WTC11 (cell line): ENCODE measurements around the gene REPS2. TPM values are rescaled to one million over a fixed set of nuclear protein-coding genes. Genes with fewer than 3 reads are reported as not detected.

Source experiments
- ATAC-seq: fragments of 200-7000 bp; cut with Tn5 transposase; 2 replicates; pipeline ENCODE4 v1.10.0; 2021; ENCODE audit warnings: mild to moderate bottlenecking, moderate library complexity
- CTCF ChIA-PET: fragments of 300-600 bp; sonication (Branson Sonifier 250); formaldehyde crosslinking; loops from one replicate; lab custom pipeline; 2021; ENCODE audit warnings: antibody characterized with exemption; lab: Charles Lee
- POLR2A ChIA-PET: fragments of 350-600 bp; sonication (Branson Sonifier 250); formaldehyde crosslinking; loops from one replicate; lab custom pipeline; 2021; ENCODE audit warnings: antibody characterized with exemption; lab: Charles Lee
- DNase-seq: peaks from one replicate; pipeline ENCODE4 v3.0.0; 2021; ENCODE audit warnings: low spot score
- H3K27ac Mint-ChIP-seq: 2 replicates; pipeline ENCODE4 v1.8.0; 2021; ENCODE audit warnings: mixed read lengths
- H3K27me3 Mint-ChIP-seq: 2 replicates; pipeline ENCODE4 v1.8.0; 2021; ENCODE audit warnings: low read depth, mild to moderate bottlenecking, moderate library complexity, mixed read lengths
- H3K36me3 Mint-ChIP-seq: 2 replicates; pipeline ENCODE4 v1.8.0; 2021; ENCODE audit warnings: mixed read lengths
- H3K4me1 Mint-ChIP-seq: 2 replicates; pipeline ENCODE4 v1.8.0; 2022; ENCODE audit warnings: mixed read lengths
- H3K4me3 Mint-ChIP-seq: 2 replicates; pipeline ENCODE4 v1.8.0; 2021; ENCODE audit warnings: mild to moderate bottlenecking, moderate library complexity, mixed read lengths
- H3K9me3 Mint-ChIP-seq: 2 replicates; pipeline ENCODE4 v1.8.0; 2021; ENCODE audit warnings: mixed read lengths
- EMX1 ChIP-seq: fragments of 250-450 bp; sonication (Bioruptor Pico); IDR thresholded peaks from 2 replicates; pipeline ENCODE4 v1.8.0; 2021; ENCODE audit warnings: mild to moderate bottlenecking
- FOXJ3 ChIP-seq: sonication (generic); formaldehyde crosslinking; IDR thresholded peaks from 2 replicates; pipeline ENCODE4 v1.9.0; 2021; ENCODE audit warnings: missing genetic modification reagents, mild to moderate bottlenecking, borderline replicate concordance
- GTF2I ChIP-seq: fragments of 250-450 bp; sonication (Bioruptor Pico); conservative IDR thresholded peaks from 2 replicates; pipeline ENCODE4 v1.4.0; 2021; ENCODE audit warnings: mild to moderate bottlenecking
- JAZF1 ChIP-seq: fragments of 250-450 bp; sonication (Bioruptor Pico); IDR thresholded peaks from 2 replicates; pipeline ENCODE4 v1.9.0; 2021; ENCODE audit warnings: moderate library complexity, mild to moderate bottlenecking, inconsistent platforms
- JUN ChIP-seq: sonication (generic); formaldehyde crosslinking; IDR thresholded peaks from 2 replicates; pipeline ENCODE4 v1.8.0; 2023; ENCODE audit warnings: mild to moderate bottlenecking, missing genetic modification reagents
- KAT7 ChIP-seq: sonication (generic); formaldehyde crosslinking; IDR thresholded peaks from 2 replicates; pipeline ENCODE4 v1.8.1; 2023; ENCODE audit warnings: missing genetic modification reagents, mild to moderate bottlenecking, borderline replicate concordance
- NFATC4 ChIP-seq: fragments of 250-450 bp; sonication (Bioruptor Pico); IDR thresholded peaks from 2 replicates; pipeline ENCODE4 v1.9.0; 2021; ENCODE audit warnings: mild to moderate bottlenecking
- NFE2L1 ChIP-seq: sonication (generic); formaldehyde crosslinking; IDR thresholded peaks from 2 replicates; pipeline ENCODE4 v1.8.1; 2023; ENCODE audit warnings: missing genetic modification reagents
- SMAD3 ChIP-seq: sonication (generic); formaldehyde crosslinking; IDR thresholded peaks from 2 replicates; pipeline ENCODE4 v1.8.0; 2022; ENCODE audit warnings: missing genetic modification reagents, mild to moderate bottlenecking, borderline replicate concordance
- SMAD4 ChIP-seq: sonication (generic); formaldehyde crosslinking; IDR thresholded peaks from 2 replicates; pipeline ENCODE4 v1.8.0; 2022; ENCODE audit warnings: mild to moderate bottlenecking, missing genetic modification reagents
- TEAD1 ChIP-seq: sonication (generic); formaldehyde crosslinking; IDR thresholded peaks from 2 replicates; pipeline ENCODE4 v1.8.0; 2022; ENCODE audit warnings: mild to moderate bottlenecking, missing genetic modification reagents
- TEAD4 ChIP-seq: sonication (generic); formaldehyde crosslinking; IDR thresholded peaks from 2 replicates; pipeline ENCODE4 v1.8.0; 2022; ENCODE audit warnings: mild to moderate bottlenecking, missing genetic modification reagents
- ZNF138 ChIP-seq: sonication (generic); formaldehyde crosslinking; conservative IDR thresholded peaks from 2 replicates; pipeline ENCODE4 v1.8.1; 2022; ENCODE audit warnings: mild to moderate bottlenecking, moderate library complexity, missing genetic modification reagents
- total RNA-seq: library from RNA; stranded (reverse); gene quantifications from 3 replicates; pipeline ENCODE4 v1.2.3, GENCODE V29; 2021
- TF ChIP-seq, protein P1 (sequence below): sonication (generic); formaldehyde crosslinking; IDR thresholded peaks from 2 replicates; pipeline ENCODE4 v1.8.0; 2022; ENCODE audit warnings: missing genetic modification reagents
- TF ChIP-seq, protein P2 (sequence below): sonication (generic); formaldehyde crosslinking; IDR thresholded peaks from 2 replicates; pipeline ENCODE4 v1.8.1; 2023; ENCODE audit warnings: mild to moderate bottlenecking, missing genetic modification reagents, moderate library complexity
- TF ChIP-seq, protein P3 (sequence below): sonication (generic); formaldehyde crosslinking; IDR thresholded peaks from 2 replicates; pipeline ENCODE4 v1.8.1; 2022; ENCODE audit warnings: mild to moderate bottlenecking, moderate library complexity, missing genetic modification reagents
- TF ChIP-seq, protein P4 (sequence below): sonication (generic); formaldehyde crosslinking; IDR thresholded peaks from 2 replicates; pipeline ENCODE4 v1.8.1; 2022; ENCODE audit warnings: mild to moderate bottlenecking, missing genetic modification reagents, moderate library complexity, borderline replicate concordance
- TF ChIP-seq, protein P5 (sequence below): sonication (generic); formaldehyde crosslinking; IDR thresholded peaks from 2 replicates; pipeline ENCODE4 v1.8.0; 2023; ENCODE audit warnings: missing genetic modification reagents, mild to moderate bottlenecking, borderline replicate concordance
- TF ChIP-seq, protein P6 (sequence below): sonication (generic); formaldehyde crosslinking; IDR thresholded peaks from 2 replicates; pipeline ENCODE4 v1.8.0; 2022; ENCODE audit warnings: mild to moderate bottlenecking, missing genetic modification reagents
- TF ChIP-seq, protein P7 (sequence below): fragments of 250-450 bp; sonication (Bioruptor Pico); IDR thresholded peaks from 2 replicates; pipeline ENCODE4 v1.9.0; 2021; ENCODE audit warnings: mild to moderate bottlenecking
- TF ChIP-seq, protein P8 (sequence below): sonication (generic); formaldehyde crosslinking; IDR thresholded peaks from 2 replicates; pipeline ENCODE4 v1.8.1; 2023; ENCODE audit warnings: mild to moderate bottlenecking, missing genetic modification reagents
- TF ChIP-seq, protein P9 (sequence below): fragments of 200-600 bp; IDR thresholded peaks from 2 replicates; pipeline ENCODE4 v1.8.0; 2022; ENCODE audit warnings: antibody characterized with exemption

The REPS2 gene
- total RNA-seq, 1 experiment from 2014 or later = 2.2 TPM

DNA sequence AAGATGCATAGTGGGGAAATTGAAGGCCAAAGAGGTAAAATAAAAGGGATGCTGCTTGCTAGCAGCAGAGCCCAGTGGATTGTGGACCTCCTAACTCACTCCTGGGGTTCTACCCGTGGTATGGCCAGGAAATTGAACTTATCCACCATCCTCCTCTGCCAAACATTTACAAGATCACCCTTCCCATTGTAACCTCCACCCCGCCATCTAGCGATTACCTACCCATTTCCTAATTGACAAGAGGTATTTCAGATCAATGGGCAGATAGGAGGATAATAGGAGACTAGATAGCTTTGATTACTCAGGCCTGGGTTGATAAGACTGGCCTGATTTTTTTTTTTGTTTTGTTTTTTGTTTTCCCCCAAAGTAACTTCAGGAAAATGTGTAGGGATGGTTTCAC is 67.8 kb downstream of the REPS2 start (continued):
- TF ChIP-seq, protein P1, sequence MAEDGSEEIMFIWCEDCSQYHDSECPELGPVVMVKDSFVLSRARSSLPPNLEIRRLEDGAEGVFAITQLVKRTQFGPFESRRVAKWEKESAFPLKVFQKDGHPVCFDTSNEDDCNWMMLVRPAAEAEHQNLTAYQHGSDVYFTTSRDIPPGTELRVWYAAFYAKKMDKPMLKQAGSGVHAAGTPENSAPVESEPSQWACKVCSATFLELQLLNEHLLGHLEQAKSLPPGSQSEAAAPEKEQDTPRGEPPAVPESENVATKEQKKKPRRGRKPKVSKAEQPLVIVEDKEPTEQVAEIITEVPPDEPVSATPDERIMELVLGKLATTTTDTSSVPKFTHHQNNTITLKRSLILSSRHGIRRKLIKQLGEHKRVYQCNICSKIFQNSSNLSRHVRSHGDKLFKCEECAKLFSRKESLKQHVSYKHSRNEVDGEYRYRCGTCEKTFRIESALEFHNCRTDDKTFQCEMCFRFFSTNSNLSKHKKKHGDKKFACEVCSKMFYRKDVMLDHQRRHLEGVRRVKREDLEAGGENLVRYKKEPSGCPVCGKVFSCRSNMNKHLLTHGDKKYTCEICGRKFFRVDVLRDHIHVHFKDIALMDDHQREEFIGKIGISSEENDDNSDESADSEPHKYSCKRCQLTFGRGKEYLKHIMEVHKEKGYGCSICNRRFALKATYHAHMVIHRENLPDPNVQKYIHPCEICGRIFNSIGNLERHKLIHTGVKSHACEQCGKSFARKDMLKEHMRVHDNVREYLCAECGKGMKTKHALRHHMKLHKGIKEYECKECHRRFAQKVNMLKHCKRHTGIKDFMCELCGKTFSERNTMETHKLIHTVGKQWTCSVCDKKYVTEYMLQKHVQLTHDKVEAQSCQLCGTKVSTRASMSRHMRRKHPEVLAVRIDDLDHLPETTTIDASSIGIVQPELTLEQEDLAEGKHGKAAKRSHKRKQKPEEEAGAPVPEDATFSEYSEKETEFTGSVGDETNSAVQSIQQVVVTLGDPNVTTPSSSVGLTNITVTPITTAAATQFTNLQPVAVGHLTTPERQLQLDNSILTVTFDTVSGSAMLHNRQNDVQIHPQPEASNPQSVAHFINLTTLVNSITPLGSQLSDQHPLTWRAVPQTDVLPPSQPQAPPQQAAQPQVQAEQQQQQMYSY = no peak
- no peak for TF ChIP-seq KAT7
- TF ChIP-seq, protein P2, sequence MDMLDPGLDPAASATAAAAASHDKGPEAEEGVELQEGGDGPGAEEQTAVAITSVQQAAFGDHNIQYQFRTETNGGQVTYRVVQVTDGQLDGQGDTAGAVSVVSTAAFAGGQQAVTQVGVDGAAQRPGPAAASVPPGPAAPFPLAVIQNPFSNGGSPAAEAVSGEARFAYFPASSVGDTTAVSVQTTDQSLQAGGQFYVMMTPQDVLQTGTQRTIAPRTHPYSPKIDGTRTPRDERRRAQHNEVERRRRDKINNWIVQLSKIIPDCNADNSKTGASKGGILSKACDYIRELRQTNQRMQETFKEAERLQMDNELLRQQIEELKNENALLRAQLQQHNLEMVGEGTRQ = no peak
- no peak for TF ChIP-seq FOXJ3 (CRISPR knock-in tag)
- TF ChIP-seq TEAD1 = no peak
- TF ChIP-seq, protein P3, sequence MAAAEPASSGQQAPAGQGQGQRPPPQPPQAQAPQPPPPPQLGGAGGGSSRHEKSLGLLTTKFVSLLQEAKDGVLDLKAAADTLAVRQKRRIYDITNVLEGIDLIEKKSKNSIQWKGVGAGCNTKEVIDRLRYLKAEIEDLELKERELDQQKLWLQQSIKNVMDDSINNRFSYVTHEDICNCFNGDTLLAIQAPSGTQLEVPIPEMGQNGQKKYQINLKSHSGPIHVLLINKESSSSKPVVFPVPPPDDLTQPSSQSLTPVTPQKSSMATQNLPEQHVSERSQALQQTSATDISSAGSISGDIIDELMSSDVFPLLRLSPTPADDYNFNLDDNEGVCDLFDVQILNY (CRISPR knock-in tag) = no peak
- no peak for TF ChIP-seq JUN
- TF ChIP-seq, protein P4, sequence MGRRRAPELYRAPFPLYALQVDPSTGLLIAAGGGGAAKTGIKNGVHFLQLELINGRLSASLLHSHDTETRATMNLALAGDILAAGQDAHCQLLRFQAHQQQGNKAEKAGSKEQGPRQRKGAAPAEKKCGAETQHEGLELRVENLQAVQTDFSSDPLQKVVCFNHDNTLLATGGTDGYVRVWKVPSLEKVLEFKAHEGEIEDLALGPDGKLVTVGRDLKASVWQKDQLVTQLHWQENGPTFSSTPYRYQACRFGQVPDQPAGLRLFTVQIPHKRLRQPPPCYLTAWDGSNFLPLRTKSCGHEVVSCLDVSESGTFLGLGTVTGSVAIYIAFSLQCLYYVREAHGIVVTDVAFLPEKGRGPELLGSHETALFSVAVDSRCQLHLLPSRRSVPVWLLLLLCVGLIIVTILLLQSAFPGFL = no peak
- TF ChIP-seq, protein P5, sequence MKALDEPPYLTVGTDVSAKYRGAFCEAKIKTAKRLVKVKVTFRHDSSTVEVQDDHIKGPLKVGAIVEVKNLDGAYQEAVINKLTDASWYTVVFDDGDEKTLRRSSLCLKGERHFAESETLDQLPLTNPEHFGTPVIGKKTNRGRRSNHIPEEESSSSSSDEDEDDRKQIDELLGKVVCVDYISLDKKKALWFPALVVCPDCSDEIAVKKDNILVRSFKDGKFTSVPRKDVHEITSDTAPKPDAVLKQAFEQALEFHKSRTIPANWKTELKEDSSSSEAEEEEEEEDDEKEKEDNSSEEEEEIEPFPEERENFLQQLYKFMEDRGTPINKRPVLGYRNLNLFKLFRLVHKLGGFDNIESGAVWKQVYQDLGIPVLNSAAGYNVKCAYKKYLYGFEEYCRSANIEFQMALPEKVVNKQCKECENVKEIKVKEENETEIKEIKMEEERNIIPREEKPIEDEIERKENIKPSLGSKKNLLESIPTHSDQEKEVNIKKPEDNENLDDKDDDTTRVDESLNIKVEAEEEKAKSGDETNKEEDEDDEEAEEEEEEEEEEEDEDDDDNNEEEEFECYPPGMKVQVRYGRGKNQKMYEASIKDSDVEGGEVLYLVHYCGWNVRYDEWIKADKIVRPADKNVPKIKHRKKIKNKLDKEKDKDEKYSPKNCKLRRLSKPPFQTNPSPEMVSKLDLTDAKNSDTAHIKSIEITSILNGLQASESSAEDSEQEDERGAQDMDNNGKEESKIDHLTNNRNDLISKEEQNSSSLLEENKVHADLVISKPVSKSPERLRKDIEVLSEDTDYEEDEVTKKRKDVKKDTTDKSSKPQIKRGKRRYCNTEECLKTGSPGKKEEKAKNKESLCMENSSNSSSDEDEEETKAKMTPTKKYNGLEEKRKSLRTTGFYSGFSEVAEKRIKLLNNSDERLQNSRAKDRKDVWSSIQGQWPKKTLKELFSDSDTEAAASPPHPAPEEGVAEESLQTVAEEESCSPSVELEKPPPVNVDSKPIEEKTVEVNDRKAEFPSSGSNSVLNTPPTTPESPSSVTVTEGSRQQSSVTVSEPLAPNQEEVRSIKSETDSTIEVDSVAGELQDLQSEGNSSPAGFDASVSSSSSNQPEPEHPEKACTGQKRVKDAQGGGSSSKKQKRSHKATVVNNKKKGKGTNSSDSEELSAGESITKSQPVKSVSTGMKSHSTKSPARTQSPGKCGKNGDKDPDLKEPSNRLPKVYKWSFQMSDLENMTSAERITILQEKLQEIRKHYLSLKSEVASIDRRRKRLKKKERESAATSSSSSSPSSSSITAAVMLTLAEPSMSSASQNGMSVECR = no peak
- no peak for TF ChIP-seq GTF2I (CRISPR knock-in tag)
- no peak for TF ChIP-seq ZNF138 (CRISPR knock-in tag)
- no peak for TF ChIP-seq NFE2L1
- TF ChIP-seq JAZF1 (CRISPR knock-in tag) = no peak
- TF ChIP-seq EMX1 (CRISPR knock-in tag) = no peak
- TF ChIP-seq, protein P6, sequence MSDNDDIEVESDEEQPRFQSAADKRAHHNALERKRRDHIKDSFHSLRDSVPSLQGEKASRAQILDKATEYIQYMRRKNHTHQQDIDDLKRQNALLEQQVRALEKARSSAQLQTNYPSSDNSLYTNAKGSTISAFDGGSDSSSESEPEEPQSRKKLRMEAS = no peak
- no peak for TF ChIP-seq NFATC4

DNA sequence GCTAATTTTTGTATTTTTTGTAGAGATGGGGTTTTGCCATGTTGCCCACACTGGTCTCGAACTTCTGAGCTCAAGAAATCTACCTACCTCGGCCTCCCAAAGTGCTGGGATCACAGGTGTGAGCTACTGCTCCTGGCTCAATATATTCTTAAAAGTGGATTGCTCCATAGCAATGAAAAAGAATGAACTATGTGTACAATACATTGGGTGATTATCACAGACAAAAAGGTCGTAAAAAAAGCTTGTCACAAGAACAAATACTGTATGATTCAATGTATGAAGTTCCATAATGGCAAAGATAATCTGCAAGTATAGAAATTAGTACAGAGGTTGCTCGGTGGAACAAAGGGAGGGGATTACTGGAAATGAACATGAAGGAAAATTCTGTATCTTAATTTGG is 70.7 kb downstream of the REPS2 start:
- Mint-ChIP-seq H3K9me3 (no peaks in the 10 kb centered on the region), H3K4me3 (no peak overlapping the region), H3K36me3 (no peaks in the 10 kb centered on the region), H3K4me1 (no peaks in the 10 kb centered on the region), H3K27me3 (no peaks in the 10 kb centered on the region), H3K27ac (no peak overlapping the region)
- ChIA-PET POLR2A (no interaction called here), CTCF (interaction anchor here (1.0 to 1.4 kb wide), 3 partner anchors 23 to 134 kb away, joined by 3 to 4 read pairs (median 3); no protein-coding TSS in a partner anchor)
- no peak for ATAC-seq
- DNase-seq = no peak
- TF ChIP-seq, protein P2 = no peak
- TF ChIP-seq SMAD4 = no peak
- TF ChIP-seq, protein P7, sequence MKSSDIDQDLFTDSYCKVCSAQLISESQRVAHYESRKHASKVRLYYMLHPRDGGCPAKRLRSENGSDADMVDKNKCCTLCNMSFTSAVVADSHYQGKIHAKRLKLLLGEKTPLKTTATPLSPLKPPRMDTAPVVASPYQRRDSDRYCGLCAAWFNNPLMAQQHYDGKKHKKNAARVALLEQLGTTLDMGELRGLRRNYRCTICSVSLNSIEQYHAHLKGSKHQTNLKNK (CRISPR knock-in tag) = no peak
- TF ChIP-seq, protein P8, sequence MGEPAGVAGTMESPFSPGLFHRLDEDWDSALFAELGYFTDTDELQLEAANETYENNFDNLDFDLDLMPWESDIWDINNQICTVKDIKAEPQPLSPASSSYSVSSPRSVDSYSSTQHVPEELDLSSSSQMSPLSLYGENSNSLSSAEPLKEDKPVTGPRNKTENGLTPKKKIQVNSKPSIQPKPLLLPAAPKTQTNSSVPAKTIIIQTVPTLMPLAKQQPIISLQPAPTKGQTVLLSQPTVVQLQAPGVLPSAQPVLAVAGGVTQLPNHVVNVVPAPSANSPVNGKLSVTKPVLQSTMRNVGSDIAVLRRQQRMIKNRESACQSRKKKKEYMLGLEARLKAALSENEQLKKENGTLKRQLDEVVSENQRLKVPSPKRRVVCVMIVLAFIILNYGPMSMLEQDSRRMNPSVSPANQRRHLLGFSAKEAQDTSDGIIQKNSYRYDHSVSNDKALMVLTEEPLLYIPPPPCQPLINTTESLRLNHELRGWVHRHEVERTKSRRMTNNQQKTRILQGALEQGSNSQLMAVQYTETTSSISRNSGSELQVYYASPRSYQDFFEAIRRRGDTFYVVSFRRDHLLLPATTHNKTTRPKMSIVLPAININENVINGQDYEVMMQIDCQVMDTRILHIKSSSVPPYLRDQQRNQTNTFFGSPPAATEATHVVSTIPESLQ (CRISPR knock-in tag) = no peak
- no peak for TF ChIP-seq TEAD4 (CRISPR knock-in tag)
- TF ChIP-seq, protein P9, sequence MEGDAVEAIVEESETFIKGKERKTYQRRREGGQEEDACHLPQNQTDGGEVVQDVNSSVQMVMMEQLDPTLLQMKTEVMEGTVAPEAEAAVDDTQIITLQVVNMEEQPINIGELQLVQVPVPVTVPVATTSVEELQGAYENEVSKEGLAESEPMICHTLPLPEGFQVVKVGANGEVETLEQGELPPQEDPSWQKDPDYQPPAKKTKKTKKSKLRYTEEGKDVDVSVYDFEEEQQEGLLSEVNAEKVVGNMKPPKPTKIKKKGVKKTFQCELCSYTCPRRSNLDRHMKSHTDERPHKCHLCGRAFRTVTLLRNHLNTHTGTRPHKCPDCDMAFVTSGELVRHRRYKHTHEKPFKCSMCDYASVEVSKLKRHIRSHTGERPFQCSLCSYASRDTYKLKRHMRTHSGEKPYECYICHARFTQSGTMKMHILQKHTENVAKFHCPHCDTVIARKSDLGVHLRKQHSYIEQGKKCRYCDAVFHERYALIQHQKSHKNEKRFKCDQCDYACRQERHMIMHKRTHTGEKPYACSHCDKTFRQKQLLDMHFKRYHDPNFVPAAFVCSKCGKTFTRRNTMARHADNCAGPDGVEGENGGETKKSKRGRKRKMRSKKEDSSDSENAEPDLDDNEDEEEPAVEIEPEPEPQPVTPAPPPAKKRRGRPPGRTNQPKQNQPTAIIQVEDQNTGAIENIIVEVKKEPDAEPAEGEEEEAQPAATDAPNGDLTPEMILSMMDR = no peak
- TF ChIP-seq JAZF1 (CRISPR knock-in tag) = no peak
- no peak for TF ChIP-seq SMAD3 (CRISPR knock-in tag)
